HG03432 (cell line): ENCODE data around the gene SLC35F3.

Experiments used
- ATAC-seq: cut with Tn5 transposase; IDR thresholded peaks from one replicate; pipeline ENCODE4 v1.9.1; 2021; ENCODE audit warnings: mild to moderate bottlenecking, moderate library complexity; ENCODE audit not compliant: unreplicated experiment

SLC35F3 gene

DNA sequence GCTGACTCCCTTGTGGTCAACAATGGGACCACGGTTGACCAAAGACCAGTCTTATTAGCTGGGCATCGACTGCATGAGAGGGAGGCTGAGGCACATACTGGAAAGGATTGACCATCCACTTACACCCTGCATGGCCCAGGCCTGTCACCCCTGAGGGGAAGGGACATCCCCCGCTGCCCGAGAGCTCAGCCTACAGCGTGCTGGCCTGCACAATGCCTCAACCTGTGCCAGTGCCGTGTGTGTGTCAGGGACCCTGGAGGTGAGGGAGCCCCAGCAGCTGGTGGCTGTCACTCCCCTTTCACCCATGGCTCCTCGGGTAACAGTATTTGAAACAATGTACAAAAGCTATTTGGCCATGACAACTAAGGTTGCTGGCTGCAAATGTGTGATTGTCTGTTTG, 67.3 kb downstream of the SLC35F3 start:
- no peak for ATAC-seq

DNA sequence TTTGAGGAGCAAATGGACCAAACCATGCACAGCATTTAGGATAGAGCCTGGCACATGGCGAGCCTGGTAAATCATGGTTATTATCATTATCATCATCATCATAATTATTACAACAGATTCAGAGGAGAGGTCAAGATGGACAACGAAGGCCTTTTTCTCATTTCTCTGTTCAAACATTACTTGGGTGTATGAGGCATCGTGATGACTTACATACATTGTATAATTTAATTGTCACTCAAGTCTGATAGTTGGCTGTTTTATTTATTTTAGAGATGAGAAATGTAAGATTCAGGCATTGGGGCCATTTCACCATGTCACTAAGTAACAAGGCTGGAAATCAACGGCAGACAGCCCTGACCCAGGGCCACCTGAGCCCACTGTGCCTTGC, 68.1 kb downstream of the SLC35F3 start:
- no peak for ATAC-seq

DNA sequence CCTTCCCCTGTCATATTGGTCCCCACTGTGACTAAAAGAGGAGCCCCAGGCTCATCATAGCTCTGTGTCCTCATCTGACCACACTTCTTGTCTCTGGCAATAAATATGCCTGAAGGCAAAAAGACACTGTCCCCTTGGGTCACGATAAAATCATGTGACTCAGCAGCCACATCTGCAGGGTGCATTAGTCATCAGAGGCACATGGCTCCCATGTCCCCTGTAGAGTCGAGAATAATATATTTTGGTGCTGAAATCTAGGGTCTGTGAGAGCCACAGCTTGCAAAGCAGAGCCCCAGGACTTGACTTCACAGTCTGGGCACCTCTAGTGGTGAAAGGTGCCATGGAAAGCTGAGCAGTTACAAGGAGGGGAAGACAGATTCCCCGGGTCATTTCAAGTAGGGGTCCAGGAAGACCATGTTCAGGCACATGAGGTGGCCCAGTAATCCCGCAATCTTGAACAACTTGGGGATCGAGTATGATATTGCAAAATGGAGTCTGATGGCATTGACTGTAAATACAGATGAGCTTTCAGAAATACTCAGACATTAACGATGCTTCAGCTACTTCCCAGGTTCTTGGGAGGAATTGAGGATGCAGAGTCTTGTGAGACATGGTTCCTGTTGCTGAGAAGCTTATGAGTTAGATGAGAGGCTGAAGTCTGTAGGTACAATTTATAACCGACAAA, 68.6 kb downstream of the SLC35F3 start:
- ATAC-seq, result no peak

DNA sequence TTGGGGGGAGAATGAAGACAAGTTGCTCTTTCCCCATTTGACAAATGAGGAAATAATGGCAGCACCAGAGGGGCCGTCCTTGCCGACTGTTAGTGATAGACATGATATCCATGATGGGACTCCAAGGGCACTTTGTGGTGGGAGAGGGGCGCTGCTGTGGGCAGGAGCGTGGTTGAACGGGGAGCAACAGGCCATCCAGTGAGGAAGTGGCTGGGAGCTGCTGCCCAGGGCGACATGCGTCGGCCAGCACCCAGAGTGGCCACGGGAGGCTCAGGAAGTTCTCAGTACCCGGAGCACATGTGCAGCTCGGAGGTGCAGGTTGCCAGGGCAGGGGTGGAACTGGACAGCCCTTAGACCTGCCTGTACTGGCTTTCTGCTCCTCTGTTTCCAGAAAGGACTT, 71.0 kb downstream of the SLC35F3 start:
- no peak for ATAC-seq

DNA sequence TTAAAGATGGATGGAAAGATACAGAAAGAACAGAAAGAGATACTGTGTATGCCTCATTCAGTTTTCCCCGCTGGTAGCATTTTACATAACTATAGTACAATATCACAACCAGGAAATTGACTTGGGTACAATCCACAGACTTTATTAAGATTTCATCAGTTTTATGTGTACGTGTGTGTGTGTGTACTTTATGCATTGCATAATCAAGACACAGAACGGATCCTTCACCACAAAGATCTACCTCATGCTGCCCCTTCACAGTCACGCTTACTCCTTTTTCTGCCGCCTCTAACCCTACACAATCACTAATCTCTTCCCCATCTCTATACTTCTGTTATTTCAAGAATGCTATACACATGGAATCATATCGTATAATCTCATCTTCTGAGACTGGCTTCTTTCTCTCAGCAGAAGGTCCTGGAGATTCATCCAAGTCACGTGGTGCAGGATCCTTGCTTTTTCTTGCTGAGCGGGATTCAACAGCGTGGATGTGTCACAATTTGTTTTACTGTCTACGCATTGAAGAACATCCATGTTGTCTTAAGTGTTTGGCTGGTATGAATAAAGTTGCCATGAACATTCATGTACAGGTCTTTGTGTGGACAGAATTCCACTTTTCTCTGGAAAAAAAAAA, 76.7 kb downstream of the SLC35F3 start:
- no peak for ATAC-seq

DNA sequence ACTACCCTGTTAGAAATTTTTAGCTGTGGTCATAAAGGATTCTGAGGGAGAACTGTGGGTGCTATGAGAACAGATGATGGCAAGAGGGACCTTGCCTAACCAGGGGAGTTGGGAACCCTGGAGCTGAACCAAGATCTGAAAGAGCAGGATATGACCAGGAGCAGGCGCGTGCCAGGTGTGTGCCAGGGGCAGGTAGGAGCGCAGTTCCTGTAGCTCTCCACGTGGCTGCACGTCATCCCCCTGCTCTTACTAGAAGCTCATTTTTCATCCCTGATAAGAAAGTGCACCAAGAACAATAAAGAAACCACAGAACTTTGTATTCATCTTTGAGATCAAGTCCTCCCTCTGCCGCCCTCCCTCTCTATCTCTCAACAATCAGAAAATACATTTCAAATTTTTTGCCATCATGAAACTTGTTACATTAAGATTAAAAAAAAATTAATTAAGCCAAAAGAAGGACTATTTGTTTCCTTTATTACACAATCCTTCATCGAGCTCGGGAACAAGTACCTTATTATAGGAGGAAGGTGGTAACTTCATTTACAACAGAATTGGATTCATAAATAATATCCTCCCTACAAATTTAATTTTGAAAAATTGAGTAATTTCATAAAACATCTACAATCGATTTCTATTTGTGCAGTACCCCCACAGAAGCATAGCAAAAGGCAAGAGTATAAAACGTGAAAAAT, 78.5 kb downstream of the SLC35F3 start:
- ATAC-seq, result no peak

DNA sequence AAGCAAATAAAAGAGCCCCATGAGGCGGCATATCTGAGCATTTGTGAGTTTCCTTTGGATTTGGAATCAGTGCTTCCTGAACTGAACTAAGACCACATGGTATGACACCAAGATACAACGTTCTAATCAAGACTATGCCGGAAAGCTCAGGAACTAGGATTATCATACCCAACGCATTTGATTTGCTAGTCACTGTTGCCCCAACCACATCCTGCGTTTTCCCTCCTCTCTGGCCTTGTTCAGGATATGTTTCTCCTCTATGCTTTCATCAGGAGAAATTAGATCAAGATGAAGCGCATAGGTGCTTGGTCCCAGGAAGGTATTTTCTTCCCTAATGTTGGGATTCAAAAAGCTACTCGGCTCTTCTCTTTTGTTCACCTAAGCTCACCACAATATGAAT, 79.3 kb downstream of the SLC35F3 start:
- no peak for ATAC-seq

DNA sequence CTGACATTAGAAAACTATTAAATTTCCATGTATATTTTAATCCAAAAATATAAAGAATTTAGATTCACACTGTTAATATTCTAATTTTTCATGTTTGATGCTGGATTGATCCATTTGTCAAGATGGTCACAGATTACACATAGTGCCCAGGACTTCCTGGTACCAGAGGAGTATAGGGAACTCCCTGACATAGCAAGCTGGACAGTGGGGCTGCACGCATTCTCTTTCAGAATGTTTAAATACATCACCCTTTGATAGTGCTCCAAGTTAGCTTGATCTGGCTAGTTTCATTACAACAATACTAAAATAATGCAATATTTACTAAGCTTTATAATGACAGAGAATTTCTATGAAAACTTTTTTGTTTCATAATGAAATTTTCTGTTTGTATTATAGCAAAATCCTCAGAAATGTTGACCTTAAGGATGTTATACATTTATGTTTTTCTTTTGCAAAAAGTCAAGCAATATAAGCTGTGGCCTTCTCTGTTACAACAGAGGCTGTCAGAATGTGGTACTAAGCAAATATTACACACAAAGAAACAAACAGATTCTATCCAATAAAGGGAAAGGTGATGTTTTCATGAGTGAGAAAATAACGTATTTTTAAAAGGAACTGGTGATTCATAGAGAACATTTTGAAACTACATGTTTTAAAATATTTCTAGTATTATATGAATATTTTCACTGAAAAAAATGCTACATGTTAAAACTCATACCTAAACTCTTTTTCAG, 84.7 kb downstream of the SLC35F3 start:
- no peak for ATAC-seq

DNA sequence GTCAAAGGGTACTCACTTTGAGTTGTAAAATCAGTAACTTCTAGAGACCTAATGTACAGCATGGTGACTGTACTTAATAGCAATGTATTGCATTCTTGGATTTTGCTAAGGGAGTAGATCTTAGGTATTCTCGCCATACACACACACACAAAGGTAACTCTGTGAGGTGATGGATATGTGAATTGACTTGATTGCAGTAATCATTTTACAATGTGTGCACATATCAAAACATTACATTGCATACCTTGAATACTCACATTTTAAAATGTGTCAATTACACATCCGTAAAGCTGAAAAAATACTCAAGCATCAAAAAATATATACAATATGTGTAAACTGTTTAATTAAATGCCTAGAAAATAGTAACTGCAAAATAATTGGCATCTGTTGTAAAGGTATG, 86.0 kb downstream of the SLC35F3 start:
- ATAC-seq, result no peak

DNA sequence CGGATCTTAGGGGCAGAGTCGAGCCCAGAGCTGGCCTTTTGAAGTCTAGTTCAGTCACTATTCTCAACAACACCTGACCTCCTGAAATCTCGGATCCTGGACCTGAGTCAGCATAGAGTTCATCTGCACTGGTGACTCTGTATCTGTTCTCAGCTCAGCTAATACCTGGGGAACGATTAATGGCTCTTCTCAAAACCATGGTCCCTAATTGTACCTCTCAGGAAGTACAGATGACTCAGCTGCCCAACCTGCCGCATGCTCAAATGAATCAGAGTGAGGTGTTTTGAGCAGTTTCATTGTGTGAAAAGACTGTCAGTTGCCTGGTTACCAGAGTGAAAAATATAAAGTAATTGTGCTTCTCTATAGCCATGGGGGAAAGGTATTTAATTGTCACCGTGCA, 89.2 kb downstream of the SLC35F3 start:
- peak; percentile 81 for ATAC-seq

DNA sequence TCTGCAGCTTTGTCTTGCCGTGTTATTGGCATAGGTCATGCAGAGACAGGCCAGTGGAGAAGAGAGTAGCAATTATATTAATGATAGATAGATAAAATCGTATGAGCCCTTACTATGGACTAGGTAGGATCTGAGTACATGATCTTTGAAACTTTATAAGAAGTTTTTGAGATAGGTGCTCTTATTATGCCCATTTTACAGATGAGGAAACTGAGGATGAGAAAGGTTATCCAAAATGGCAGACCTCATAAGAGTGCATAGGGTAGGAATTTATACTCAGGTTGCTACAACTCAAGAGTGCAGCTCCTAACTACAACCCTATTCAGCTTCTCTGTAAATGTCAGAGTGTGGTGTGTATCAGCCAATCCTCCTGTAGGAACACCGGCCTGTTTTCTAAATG, 89.6 kb downstream of the SLC35F3 start:
- ATAC-seq, result no peak

DNA sequence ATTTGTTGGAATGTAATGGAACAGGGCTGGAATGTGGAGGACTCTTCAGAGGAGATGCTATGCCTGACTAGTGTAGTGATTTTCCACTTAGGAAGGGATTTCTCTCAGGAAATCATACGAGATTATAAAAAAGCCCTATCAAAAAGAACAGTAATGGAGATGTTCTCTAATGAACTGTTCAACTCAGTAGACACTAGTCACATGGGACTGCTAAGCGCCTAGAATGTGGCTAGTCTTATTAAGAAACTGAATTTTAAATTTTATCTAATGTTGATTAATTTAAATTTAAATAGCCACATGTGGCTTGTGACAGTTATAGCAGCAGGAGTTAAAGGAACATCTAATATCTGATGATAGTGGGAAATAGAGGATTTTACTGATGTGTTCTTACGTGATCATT, 94.0 kb downstream of the SLC35F3 start:
- ATAC-seq, result no peak

DNA sequence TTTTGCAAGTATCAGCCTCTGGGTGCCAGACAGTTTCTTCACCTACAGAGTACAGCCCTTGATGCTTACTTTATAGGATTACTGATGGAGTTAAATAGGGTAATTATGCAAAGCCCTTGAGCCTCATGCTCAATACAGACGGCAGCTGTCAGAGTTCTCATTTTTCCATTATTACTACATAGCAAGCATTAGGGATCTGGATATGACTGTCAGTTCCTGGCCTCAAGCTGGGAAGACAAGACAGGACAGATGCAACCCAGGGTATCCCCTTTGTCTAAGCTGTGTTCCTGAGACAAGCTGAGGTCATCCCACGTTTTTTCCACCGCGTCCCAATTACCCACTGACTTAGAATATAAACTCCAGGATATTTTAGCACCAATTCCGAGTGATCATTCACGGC, 94.4 kb downstream of the SLC35F3 start:
- no peak for ATAC-seq

DNA sequence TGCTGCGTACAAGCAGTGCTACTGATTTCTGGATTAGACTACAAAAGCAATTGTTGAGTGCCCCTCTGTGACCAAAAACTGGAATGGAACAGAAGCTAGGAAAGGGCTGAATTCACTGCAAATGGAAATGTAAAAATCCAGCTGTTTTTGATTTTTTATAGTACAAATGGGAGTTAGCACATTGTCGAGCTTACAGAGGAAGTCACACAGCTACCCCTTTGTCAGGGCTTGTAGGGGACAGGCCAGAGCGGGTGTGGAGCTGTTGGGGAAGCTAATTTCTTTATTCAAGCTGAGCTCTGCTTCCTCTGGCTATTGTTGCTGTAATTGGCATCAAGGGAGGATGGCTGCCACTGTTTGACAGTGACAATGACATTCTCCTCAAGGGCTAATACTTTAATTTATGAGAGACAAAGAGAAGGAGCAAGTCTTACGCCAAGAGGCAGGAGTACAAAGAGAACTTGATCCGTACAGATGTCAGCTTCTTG, 96.1 kb downstream of the SLC35F3 start:
- no peak for ATAC-seq

DNA sequence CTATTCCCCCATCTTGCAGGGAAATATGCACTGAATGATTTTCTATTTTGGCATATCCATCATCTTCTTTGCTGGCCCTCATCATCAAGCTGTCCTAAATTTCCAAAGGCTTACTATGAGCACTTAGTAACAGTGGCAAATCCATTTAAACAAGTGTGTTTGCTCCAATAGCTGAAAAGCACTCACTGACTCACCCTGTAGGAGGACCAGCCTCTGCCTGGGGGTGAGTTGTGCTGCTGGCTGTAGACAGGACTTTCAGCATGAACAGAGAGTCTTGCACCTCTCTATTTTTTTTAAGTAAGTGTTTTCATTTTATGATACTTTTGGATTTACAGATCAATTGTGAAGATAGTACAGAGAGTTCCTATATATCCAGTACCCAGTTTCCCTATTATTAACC, 97.3 kb downstream of the SLC35F3 start:
- ATAC-seq, result no peak

DNA sequence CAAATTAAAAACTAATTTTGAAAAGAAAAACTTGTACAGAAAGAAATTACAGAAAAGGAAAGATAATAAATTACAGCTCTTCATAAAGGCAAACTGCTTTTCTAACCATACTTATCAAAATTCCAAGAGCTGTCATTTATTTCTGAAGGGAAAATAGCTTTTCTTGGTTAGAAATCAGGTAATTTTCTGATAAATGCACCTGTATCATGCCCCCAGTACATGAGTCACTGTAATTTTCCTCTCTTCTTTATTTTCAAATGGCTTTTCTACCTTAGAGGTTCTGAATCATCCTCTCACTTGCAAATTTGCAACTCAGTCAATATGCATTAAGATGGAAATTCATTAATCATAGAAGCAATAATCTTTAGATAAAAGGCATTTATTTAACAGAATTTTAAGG, 100.1 kb downstream of the SLC35F3 start:
- no peak for ATAC-seq

DNA sequence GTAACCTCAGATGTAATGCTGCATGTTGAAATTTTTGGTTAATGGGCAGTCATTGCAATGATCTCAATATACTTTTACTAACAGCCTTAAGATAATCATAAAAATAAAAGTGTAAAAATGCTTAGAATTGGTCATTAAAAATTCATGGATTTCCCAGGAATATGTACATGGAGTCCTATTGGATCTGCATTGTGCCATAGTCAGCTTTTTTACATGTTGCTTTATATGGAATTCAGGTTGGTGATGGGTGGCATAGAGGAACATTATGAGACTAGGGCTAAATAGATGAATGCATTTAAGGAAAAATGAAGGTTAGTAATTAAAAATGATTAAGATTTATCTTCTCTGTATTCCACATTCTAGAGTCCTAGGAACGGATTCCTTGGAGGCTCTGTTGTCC, 103.2 kb downstream of the SLC35F3 start:
- no peak for ATAC-seq

DNA sequence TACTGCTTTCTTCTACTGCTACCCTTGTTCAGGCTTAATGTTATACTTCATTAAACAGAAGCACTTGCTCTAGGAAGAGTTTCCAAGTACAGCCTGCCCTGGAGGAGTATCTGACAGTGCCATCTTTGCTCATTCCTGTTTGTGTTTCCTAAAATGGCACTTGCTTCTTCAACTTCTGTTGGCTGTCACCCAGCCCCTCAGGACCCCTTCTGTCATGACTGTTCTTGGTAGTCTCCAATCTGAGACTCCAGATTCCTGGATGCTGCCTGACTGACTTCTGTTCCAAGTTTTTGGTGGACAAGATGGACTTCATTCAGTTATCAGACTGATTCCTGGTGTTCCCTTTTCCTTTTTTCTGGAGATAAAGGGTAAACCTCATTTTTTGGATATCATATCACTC, 104.1 kb downstream of the SLC35F3 start:
- ATAC-seq, result no peak

DNA sequence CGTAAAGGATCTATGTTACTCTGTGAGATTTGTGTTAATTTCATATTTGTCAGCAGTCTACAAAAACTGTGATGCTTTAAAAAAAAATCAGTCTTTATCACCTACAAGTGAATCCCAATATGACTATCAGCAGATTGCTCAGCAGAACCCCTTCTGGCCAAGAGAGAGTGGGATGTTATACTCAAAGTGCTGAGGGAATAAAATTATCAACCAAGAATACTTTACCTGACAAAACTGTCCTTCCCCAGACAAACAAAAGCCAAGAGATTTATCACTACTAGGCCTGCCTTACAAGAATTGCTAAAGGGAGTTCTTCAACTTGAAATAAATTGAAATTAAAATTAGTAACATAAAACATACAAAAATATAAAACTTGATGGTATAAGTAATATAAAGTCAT, 105.2 kb downstream of the SLC35F3 start:
- ATAC-seq, result no peak

DNA sequence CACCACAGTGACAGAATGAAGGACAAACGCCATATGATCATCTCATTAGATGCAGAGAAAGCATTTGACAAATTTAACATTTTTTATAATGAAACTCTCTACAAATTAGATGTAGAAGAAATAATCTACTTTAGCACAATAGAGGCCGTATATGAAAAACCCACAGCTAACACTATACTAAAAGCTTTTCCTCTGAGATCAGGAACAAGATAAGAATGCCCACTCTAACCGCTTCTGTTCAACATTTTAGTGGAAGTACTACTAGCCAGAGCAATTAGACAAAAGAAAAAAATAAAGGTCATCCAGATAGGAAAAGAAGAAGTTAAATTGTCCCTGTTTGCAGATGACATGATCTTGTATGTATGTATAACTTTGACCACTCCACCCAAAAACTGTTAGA, 109.7 kb downstream of the SLC35F3 start:
- no peak for ATAC-seq

DNA sequence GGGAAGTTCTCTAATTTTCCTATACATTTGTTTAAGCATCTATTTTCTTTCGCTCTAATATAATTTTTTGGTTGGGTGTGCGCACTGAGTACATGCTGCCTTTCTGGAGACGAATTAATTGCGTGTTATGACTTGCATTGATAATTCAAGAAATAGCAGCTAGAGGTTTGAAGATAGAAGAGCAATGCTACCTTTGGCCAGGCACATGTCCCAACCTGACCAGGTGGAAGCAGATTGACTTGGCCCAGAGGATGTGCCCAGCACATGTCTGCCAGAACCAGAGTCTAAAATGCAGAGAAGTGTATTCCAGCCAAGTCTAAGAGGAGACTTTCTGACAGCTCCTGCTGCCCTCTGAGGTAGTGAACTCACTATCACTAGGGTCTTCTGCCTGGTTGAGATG, 114.3 kb downstream of the SLC35F3 start:
- ATAC-seq, result no peak

DNA sequence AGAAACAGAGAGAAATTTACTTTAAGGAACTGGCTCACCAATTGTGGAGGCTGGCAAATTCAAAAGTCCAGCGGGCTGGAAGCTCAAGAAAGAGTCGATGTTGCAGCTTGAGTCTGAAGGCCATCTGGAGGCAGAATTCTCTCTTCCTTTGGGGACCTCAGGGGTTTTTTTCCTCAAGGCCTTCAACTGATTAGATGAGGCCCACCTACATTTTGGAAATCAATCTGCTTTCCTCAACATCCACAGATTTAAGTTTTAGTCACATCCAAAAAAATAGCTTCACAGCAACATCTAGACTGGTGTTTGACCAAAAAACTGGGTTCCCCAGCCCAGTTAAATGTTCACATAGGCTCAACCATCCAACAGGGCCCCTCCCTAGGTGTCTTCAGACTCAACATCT, 114.9 kb downstream of the SLC35F3 start:
- no peak for ATAC-seq
